K562 (cell line): ENCODE measurements around the gene CROT.

Experiments used
- BRF1 ChIP-seq: IDR thresholded peaks from 3 replicates; pipeline ENCODE4 v1.6.1; 2011; ENCODE audit warnings: borderline replicate concordance, mild to moderate bottlenecking; ENCODE audit not compliant: insufficient read length; ENCODE audit errors: extremely low read depth
- ELK1 ChIP-seq: sonication (generic); formaldehyde crosslinking; IDR thresholded peaks from 2 replicates; pipeline ENCODE4 v1.8.1; 2022; ENCODE audit warnings: missing genetic modification reagents
- KHSRP ChIP-seq: fragments of 450-650 bp; IDR thresholded peaks from 2 replicates; pipeline ENCODE4 v1.6.1; 2017
- MAX ChIP-seq: sonication (generic); formaldehyde crosslinking; IDR thresholded peaks from 2 replicates; pipeline ENCODE4 v1.9.0; 2022; ENCODE audit warnings: mild to moderate bottlenecking, missing genetic modification reagents
- MED1 ChIP-seq: sonication (generic); formaldehyde crosslinking; IDR thresholded peaks from 2 replicates; pipeline ENCODE4 v1.8.1; 2023; ENCODE audit warnings: missing genetic modification reagents, borderline replicate concordance
- RCOR1 ChIP-seq, 2 experiments: IDR thresholded peaks; 2 replicates each; pipeline ENCODE4 v1.6.1; 2012; ENCODE audit warnings: low read depth in 2 of 2, low read length in 2 of 2, borderline replicate concordance in 1 of 2, improper control_type of control experiment in 1 of 2
- SIN3A ChIP-seq, 2 experiments: fragments of 150-350 bp in 1 of 2; IDR thresholded peaks; 2 replicates each; pipeline ENCODE4 v1.6.1; 2011 to 2016; ENCODE audit warnings: borderline replicate concordance in 2 of 2, low read depth in 2 of 2, low read length in 2 of 2, mild to moderate bottlenecking in 2 of 2, moderate library complexity in 2 of 2; ENCODE audit not compliant: control insufficient read depth in 1 of 2
- SREBF1 ChIP-seq: fragments of 150-350 bp; IDR thresholded peaks from 2 replicates; pipeline ENCODE4 v1.6.1; 2014; ENCODE audit warnings: antibody characterized with exemption, low read depth, low read length, borderline replicate concordance
- TARDBP ChIP-seq: fragments of 450-650 bp; IDR thresholded peaks from 2 replicates; pipeline ENCODE4 v1.6.1; 2016
- TF ChIP-seq, protein P1 (sequence below), 3 experiments: IDR thresholded peaks in 2 of 3; conservative IDR thresholded peaks in 1 of 3; 2 replicates each; pipeline ENCODE4 v1.5.1; 2011 to 2012; ENCODE audit warnings: low read length in 3 of 3, mild to moderate bottlenecking in 3 of 3, control low read depth in 2 of 3, improper control_type of control experiment in 1 of 3, inconsistent platforms in 1 of 3, low read depth in 1 of 3, mixed read lengths in 1 of 3, moderate library complexity in 1 of 3; ENCODE audit not compliant: insufficient read depth in 2 of 3

GRCh38 chr7:87339373-87339897 lies 6.0 kb upstream of the CROT start:
- TF ChIP-seq MAX (CRISPR knock-in tag) (no peak), TARDBP (no peak), SREBF1 (no peak), KHSRP (no peak), BRF1 (no peak), SIN3A (IDR thresholded peaks at IDR 0.05; ENCODE audit: borderline replicate concordance in 2 of 2, control insufficient read depth in 1 of 2, low read depth in 2 of 2, low read length in 2 of 2) (no peak), MED1 (CRISPR knock-in tag) (no peak), RCOR1 (IDR thresholded peaks at IDR 0.05; ENCODE audit: borderline replicate concordance in 1 of 2, low read depth in 2 of 2, low read length in 2 of 2) (no peak), ELK1 (no peak)
- TF ChIP-seq, protein P1, sequence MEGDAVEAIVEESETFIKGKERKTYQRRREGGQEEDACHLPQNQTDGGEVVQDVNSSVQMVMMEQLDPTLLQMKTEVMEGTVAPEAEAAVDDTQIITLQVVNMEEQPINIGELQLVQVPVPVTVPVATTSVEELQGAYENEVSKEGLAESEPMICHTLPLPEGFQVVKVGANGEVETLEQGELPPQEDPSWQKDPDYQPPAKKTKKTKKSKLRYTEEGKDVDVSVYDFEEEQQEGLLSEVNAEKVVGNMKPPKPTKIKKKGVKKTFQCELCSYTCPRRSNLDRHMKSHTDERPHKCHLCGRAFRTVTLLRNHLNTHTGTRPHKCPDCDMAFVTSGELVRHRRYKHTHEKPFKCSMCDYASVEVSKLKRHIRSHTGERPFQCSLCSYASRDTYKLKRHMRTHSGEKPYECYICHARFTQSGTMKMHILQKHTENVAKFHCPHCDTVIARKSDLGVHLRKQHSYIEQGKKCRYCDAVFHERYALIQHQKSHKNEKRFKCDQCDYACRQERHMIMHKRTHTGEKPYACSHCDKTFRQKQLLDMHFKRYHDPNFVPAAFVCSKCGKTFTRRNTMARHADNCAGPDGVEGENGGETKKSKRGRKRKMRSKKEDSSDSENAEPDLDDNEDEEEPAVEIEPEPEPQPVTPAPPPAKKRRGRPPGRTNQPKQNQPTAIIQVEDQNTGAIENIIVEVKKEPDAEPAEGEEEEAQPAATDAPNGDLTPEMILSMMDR (IDR thresholded peaks at IDR 0.05 in 2 of 3, conservative IDR thresholded peaks at IDR 0.05 in 1 of 3; ENCODE audit: insufficient read depth in 2 of 3, low read depth in 1 of 3, low read length in 3 of 3), result no peak
